ENCODE results near the gene HEG1.
"Not testable (repeated sequence)": the region's sequence is repeated elsewhere in the genome, so short reads cannot be mapped to it uniquely, and the experiment has no call there.

HEG1 gene

DNA sequence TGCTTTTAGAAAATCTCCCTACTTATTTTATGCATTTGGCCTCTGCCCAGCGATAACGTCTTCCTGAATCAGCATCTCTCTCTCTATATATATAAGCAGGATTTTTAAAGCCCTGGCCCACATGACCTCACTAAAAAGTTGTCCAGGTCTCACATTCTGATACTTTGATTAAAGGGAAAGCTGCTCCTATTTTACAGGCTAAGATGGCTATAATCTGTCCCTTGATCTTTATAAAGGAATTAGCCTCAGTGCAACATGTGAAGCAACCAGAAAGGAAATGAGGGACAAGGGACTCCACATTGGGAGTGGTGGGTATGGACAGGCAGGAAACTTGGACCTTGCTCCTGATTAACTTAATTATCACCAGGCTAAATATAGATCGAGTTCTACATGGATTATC is 95.7 kb downstream of the HEG1 start:
- no peak overlapping the region for H3K27ac ChIP-seq
- TF ChIP-seq ZFX (IDR thresholded peaks at IDR 0.05) (no peak), CTCF (conservative IDR thresholded peaks at IDR 0.05) (no peak)

- not testable (repeated sequence) for H3K27ac ChIP-seq
Observed at GRCh38 chr3:124957951-124958350, 97.8 kb downstream of the HEG1 start.

- no peak overlapping the region for H3K27ac ChIP-seq
- TF ChIP-seq ZFX (IDR thresholded peaks at IDR 0.05) (no peak), CTCF (conservative IDR thresholded peaks at IDR 0.05) (no peak)
Observed at GRCh38 chr3:124952282-124952855, 103.4 kb downstream of the HEG1 start.

GRCh38 chr3:124951511-124952281 is 104.1 kb downstream of the HEG1 start:
- TF ChIP-seq CTCF (conservative IDR thresholded peaks at IDR 0.05), result no peak
- TF ChIP-seq ZFX (IDR thresholded peaks at IDR 0.05), result no peak
- H3K27ac ChIP-seq, result no peak overlapping the region

DNA sequence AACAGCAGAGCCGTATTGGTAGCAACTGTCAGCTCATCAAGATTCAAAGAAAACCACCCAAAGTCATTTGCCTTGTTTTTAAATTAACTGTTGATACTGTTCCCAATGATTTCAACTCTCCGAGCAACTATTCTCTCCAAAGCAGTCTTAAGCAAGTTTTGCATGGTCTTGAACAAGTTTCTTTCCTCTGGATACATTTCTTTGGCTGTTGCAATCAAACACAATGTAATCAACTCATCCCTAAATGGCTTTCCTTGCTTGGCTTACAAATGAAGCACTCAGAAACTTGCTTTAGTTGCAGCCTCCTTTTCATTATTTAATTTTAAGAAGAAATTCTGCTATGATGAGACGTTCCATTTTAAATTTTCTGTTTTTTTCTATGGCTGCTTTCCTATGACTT is 105.8 kb downstream of the HEG1 start:
- TF ChIP-seq ZFX (IDR thresholded peaks at IDR 0.05) (no peak), CTCF (conservative IDR thresholded peaks at IDR 0.05) (no peak)
- no peak overlapping the region for H3K27ac ChIP-seq

GRCh38 chr3:124942613-124943012 is 113.2 kb downstream of the HEG1 start:
- no peak for TF ChIP-seq ZFX (IDR thresholded peaks at IDR 0.05)
- TF ChIP-seq CTCF (conservative IDR thresholded peaks at IDR 0.05), result no peak
- no peak overlapping the region for H3K27ac ChIP-seq

DNA sequence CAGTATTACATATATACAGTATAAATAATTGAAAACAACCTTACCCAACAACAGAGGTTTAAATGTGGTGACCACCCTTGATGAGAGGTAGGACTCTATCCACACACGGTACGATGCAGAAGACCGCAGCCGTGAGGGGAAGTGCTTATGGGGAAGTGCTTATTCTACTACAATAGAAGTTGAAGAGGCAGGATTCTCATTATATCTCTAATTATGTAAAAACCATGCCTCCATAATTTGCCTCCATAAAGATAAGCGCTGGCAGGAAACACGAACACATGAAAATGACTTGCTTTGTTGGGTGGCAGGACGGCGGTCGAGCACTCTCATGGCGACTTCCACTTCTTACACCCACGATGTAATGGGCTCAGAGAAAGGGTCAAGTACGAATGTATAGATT is 114.0 kb downstream of the HEG1 start:
- H3K27ac ChIP-seq, result no peak overlapping the region
- TF ChIP-seq ZFX (IDR thresholded peaks at IDR 0.05) (no peak), CTCF (conservative IDR thresholded peaks at IDR 0.05) (no peak)

- TF ChIP-seq CTCF (conservative IDR thresholded peaks at IDR 0.05) (no peak), ZFX (IDR thresholded peaks at IDR 0.05) (no peak)
- no peak overlapping the region for H3K27ac ChIP-seq
Observed at GRCh38 chr3:124939661-124940060, 116.1 kb downstream of the HEG1 start.

All from C4-2B (cell line).